WTC11 (cell line): ENCODE results near the gene CLCN4. TPM values are rescaled to one million over a fixed set of nuclear protein-coding genes. Genes with fewer than 3 reads are reported as not detected.

Source experiments
- ATAC-seq: fragments of 200-7000 bp; cut with Tn5 transposase; 2 replicates; pipeline ENCODE4 v1.10.0; 2021; ENCODE audit warnings: mild to moderate bottlenecking, moderate library complexity
- CTCF ChIA-PET: fragments of 300-600 bp; sonication (Branson Sonifier 250); formaldehyde crosslinking; loops from one replicate; lab custom pipeline; 2021; ENCODE audit warnings: antibody characterized with exemption; lab: Charles Lee
- POLR2A ChIA-PET: fragments of 350-600 bp; sonication (Branson Sonifier 250); formaldehyde crosslinking; loops from one replicate; lab custom pipeline; 2021; ENCODE audit warnings: antibody characterized with exemption; lab: Charles Lee
- DNase-seq: peaks from one replicate; pipeline ENCODE4 v3.0.0; 2021; ENCODE audit warnings: low spot score
- H3K27ac Mint-ChIP-seq: 2 replicates; pipeline ENCODE4 v1.8.0; 2021; ENCODE audit warnings: mixed read lengths
- H3K27me3 Mint-ChIP-seq: 2 replicates; pipeline ENCODE4 v1.8.0; 2021; ENCODE audit warnings: low read depth, mild to moderate bottlenecking, moderate library complexity, mixed read lengths
- H3K36me3 Mint-ChIP-seq: 2 replicates; pipeline ENCODE4 v1.8.0; 2021; ENCODE audit warnings: mixed read lengths
- H3K4me1 Mint-ChIP-seq: 2 replicates; pipeline ENCODE4 v1.8.0; 2022; ENCODE audit warnings: mixed read lengths
- H3K4me3 Mint-ChIP-seq: 2 replicates; pipeline ENCODE4 v1.8.0; 2021; ENCODE audit warnings: mild to moderate bottlenecking, moderate library complexity, mixed read lengths
- H3K9me3 Mint-ChIP-seq: 2 replicates; pipeline ENCODE4 v1.8.0; 2021; ENCODE audit warnings: mixed read lengths
- ARID4B ChIP-seq: sonication (generic); formaldehyde crosslinking; IDR thresholded peaks from 2 replicates; pipeline ENCODE4 v1.8.0; 2023; ENCODE audit warnings: missing genetic modification reagents, mild to moderate bottlenecking, borderline replicate concordance
- ATF3 ChIP-seq: sonication (generic); formaldehyde crosslinking; conservative IDR thresholded peaks from 2 replicates; pipeline ENCODE4 v1.8.1; 2022; ENCODE audit warnings: mild to moderate bottlenecking, missing genetic modification reagents
- CDX4 ChIP-seq: fragments of 250-450 bp; sonication (Bioruptor Pico); IDR thresholded peaks from 2 replicates; pipeline ENCODE4 v1.9.0; 2021; ENCODE audit warnings: moderate library complexity, mild to moderate bottlenecking, inconsistent platforms, borderline replicate concordance
- E2F1 ChIP-seq: sonication (generic); formaldehyde crosslinking; IDR thresholded peaks from 2 replicates; pipeline ENCODE4 v1.8.0; 2022; ENCODE audit warnings: mild to moderate bottlenecking, missing genetic modification reagents
- EMX1 ChIP-seq: fragments of 250-450 bp; sonication (Bioruptor Pico); IDR thresholded peaks from 2 replicates; pipeline ENCODE4 v1.8.0; 2021; ENCODE audit warnings: mild to moderate bottlenecking
- ESRRA ChIP-seq: sonication (generic); formaldehyde crosslinking; IDR thresholded peaks from 2 replicates; pipeline ENCODE4 v1.8.1; 2022; ENCODE audit warnings: mild to moderate bottlenecking, missing genetic modification reagents, borderline replicate concordance
- FOXJ3 ChIP-seq: sonication (generic); formaldehyde crosslinking; IDR thresholded peaks from 2 replicates; pipeline ENCODE4 v1.9.0; 2021; ENCODE audit warnings: missing genetic modification reagents, mild to moderate bottlenecking, borderline replicate concordance
- FOXP1 ChIP-seq: sonication (generic); formaldehyde crosslinking; IDR thresholded peaks from 2 replicates; pipeline ENCODE4 v1.8.0; 2022; ENCODE audit warnings: missing genetic modification reagents, mild to moderate bottlenecking, moderate library complexity, borderline replicate concordance
- HMGXB4 ChIP-seq: sonication (generic); formaldehyde crosslinking; IDR thresholded peaks from 2 replicates; pipeline ENCODE4 v1.8.1; 2023; ENCODE audit warnings: mild to moderate bottlenecking, moderate library complexity, missing genetic modification reagents
- NFE2L1 ChIP-seq: sonication (generic); formaldehyde crosslinking; IDR thresholded peaks from 2 replicates; pipeline ENCODE4 v1.8.1; 2023; ENCODE audit warnings: missing genetic modification reagents
- OVOL2 ChIP-seq: fragments of 250-450 bp; sonication (Bioruptor Pico); IDR thresholded peaks from 2 replicates; pipeline ENCODE4 v1.9.0; 2021; ENCODE audit warnings: mild to moderate bottlenecking, borderline replicate concordance
- PRRX2 ChIP-seq: fragments of 250-450 bp; sonication (Bioruptor Pico); IDR thresholded peaks from 2 replicates; pipeline ENCODE4 v1.8.0; 2021; ENCODE audit warnings: mild to moderate bottlenecking
- SMAD3 ChIP-seq: sonication (generic); formaldehyde crosslinking; IDR thresholded peaks from 2 replicates; pipeline ENCODE4 v1.8.0; 2022; ENCODE audit warnings: missing genetic modification reagents, mild to moderate bottlenecking, borderline replicate concordance
- ZBTB43 ChIP-seq: sonication (generic); formaldehyde crosslinking; IDR thresholded peaks from 2 replicates; pipeline ENCODE4 v1.8.1; 2023; ENCODE audit warnings: mild to moderate bottlenecking, missing genetic modification reagents
- ZNF138 ChIP-seq: sonication (generic); formaldehyde crosslinking; conservative IDR thresholded peaks from 2 replicates; pipeline ENCODE4 v1.8.1; 2022; ENCODE audit warnings: mild to moderate bottlenecking, moderate library complexity, missing genetic modification reagents
- ZNF396 ChIP-seq: fragments of 250-450 bp; sonication (Bioruptor Pico); IDR thresholded peaks from 2 replicates; pipeline ENCODE4 v1.8.0; 2021; ENCODE audit warnings: mild to moderate bottlenecking, moderate library complexity, borderline replicate concordance
- ZNF425 ChIP-seq: fragments of 250-450 bp; sonication (Bioruptor Pico); conservative IDR thresholded peaks from 2 replicates; pipeline ENCODE4 v1.9.0; 2021; ENCODE audit warnings: mild to moderate bottlenecking
- ZNF532 ChIP-seq: fragments of 250-450 bp; sonication (Bioruptor Pico); IDR thresholded peaks from 2 replicates; pipeline ENCODE4 v1.9.0; 2021; ENCODE audit warnings: mild to moderate bottlenecking, borderline replicate concordance
- total RNA-seq: library from RNA; stranded (reverse); gene quantifications from 3 replicates; pipeline ENCODE4 v1.2.3, GENCODE V29; 2021

Gene CLCN4
- total RNA-seq, 1 experiment from 2014 or later: 8.9 TPM

- no peaks in the 10 kb centered on the region for H3K4me1 Mint-ChIP-seq
- TF ChIP-seq CDX4 (CRISPR knock-in tag): no peak
- TF ChIP-seq NFE2L1: no peak
- TF ChIP-seq ZNF425 (CRISPR knock-in tag): no peak
- no peak for TF ChIP-seq FOXJ3 (CRISPR knock-in tag)
- TF ChIP-seq ARID4B: no peak
- TF ChIP-seq, all 79 proteins: peak for 0
- DNase-seq (no peak), ATAC-seq (no peak)
- POLR2A ChIA-PET: no interaction called here
- H3K27ac Mint-ChIP-seq: no peak overlapping the region
- H3K36me3 Mint-ChIP-seq: peaks cover 3% of the 10 kb centered on the region; the same call in 1 of the 2 replicates
- H3K9me3 Mint-ChIP-seq: peaks cover 3% of the 10 kb centered on the region; the same call in 1 of the 2 replicates
- no peak overlapping the region for H3K4me3 Mint-ChIP-seq
- CTCF ChIA-PET: no interaction called here
- no peaks in the 10 kb centered on the region for H3K27me3 Mint-ChIP-seq
These were observed 89.5 kb downstream of the CLCN4 start for GRCh38 chrX:10246297-10246696.

- no peaks in the 10 kb centered on the region for H3K4me1 Mint-ChIP-seq
- H3K36me3 Mint-ChIP-seq: peaks cover 3% of the 10 kb centered on the region; the same call in 1 of the 2 replicates
- peaks cover 3% of the 10 kb centered on the region; the same call in 1 of the 2 replicates for H3K9me3 Mint-ChIP-seq
- POLR2A ChIA-PET: no interaction called here
- CTCF ChIA-PET: interaction anchor here (1.0 kb wide), 1 partner anchor 57 kb away, joined by 4 read pairs; no protein-coding TSS in a partner anchor
- DNase-seq (no peak), ATAC-seq (no peak)
- no peak overlapping the region for H3K4me3 Mint-ChIP-seq
- no peak overlapping the region for H3K27ac Mint-ChIP-seq
- no peaks in the 10 kb centered on the region for H3K27me3 Mint-ChIP-seq
- no peak for TF ChIP-seq ESRRA (CRISPR knock-in tag)
- TF ChIP-seq ZNF532 (CRISPR knock-in tag): no peak
- TF ChIP-seq EMX1: no peak
- no peak for TF ChIP-seq E2F1 (CRISPR knock-in tag)
- no peak for TF ChIP-seq SMAD3 (CRISPR knock-in tag)
- TF ChIP-seq FOXP1 (CRISPR knock-in tag): no peak
- TF ChIP-seq ZBTB43 (CRISPR knock-in tag): no peak
- no peak for TF ChIP-seq ZNF138
- no peak for TF ChIP-seq OVOL2 (CRISPR knock-in tag)
- no peak for TF ChIP-seq ATF3 (CRISPR knock-in tag)
- no peak for TF ChIP-seq PRRX2 (CRISPR knock-in tag)
- TF ChIP-seq ZNF396 (CRISPR knock-in tag): no peak
- TF ChIP-seq HMGXB4 (CRISPR knock-in tag): no peak
These were observed 90.1 kb downstream of the CLCN4 start for GRCh38 chrX:10246846-10247245.
